Endothelial cell of umbilical vein (primary cell): ENCODE results near the gene NUP214.

Experiments used
- MAX ChIP-seq: IDR thresholded peaks from 2 replicates; pipeline ENCODE4 v1.6.1; 2011; ENCODE audit not compliant: insufficient read depth, insufficient read length
- TF ChIP-seq, protein P1 (sequence below), 2 donors: IDR thresholded peaks; 1 replicate in 1 of 2; 2 replicates in 1 of 2; pipeline ENCODE4 v1.5.1; 2011; ENCODE audit warnings: low read length in 2 of 2, mild to moderate bottlenecking in 2 of 2, moderate library complexity in 2 of 2, control low read depth in 1 of 2, inconsistent platforms in 1 of 2, low read depth in 1 of 2; ENCODE audit not compliant: insufficient read depth in 1 of 2; ENCODE audit errors: extremely low read depth in 1 of 2

DNA sequence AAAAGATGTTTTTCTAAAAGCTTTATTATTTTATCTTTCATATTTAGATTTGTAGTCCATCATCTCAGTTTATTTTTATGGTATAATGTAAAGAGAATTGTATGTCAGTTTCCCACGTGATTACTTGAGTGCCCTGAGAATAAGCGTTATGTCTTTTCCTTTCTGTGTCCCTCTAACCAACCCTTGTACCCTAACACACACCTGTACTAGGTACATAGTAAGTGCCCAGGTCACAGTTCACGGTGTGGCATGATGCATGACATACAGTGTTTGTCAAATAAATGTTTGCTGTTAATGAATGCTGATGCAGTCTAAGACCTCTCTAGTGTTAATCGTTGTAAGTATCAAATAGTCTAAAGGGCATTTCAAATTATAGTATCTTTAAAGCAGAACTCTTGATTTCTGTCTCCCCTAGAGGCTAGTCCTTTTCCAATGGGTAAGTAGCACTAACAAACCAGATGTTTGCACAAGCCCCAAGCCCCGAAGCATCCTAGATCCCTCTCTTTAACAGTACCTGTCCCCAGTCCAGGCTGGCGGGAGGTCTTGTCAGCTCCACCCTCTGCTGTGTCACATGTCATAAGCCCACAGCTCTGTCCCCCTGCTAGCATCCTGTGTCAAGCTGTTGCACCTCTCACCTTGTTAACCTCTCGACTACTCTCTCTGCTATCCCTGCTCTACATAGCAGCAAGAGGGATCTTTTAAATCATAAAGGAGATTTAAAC, 23.7 kb downstream of the NUP214 start:
- TF ChIP-seq MAX: no peak
- TF ChIP-seq, protein P1, sequence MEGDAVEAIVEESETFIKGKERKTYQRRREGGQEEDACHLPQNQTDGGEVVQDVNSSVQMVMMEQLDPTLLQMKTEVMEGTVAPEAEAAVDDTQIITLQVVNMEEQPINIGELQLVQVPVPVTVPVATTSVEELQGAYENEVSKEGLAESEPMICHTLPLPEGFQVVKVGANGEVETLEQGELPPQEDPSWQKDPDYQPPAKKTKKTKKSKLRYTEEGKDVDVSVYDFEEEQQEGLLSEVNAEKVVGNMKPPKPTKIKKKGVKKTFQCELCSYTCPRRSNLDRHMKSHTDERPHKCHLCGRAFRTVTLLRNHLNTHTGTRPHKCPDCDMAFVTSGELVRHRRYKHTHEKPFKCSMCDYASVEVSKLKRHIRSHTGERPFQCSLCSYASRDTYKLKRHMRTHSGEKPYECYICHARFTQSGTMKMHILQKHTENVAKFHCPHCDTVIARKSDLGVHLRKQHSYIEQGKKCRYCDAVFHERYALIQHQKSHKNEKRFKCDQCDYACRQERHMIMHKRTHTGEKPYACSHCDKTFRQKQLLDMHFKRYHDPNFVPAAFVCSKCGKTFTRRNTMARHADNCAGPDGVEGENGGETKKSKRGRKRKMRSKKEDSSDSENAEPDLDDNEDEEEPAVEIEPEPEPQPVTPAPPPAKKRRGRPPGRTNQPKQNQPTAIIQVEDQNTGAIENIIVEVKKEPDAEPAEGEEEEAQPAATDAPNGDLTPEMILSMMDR (IDR thresholded peaks at IDR 0.05; ENCODE audit: extremely low read depth in 1 of 2, insufficient read depth in 1 of 2, low read depth in 1 of 2, low read length in 2 of 2): no peak
